ENCODE data around the gene MATN4. TPM values are rescaled to one million over a fixed set of nuclear protein-coding genes. Genes with fewer than 3 reads are reported as not detected.

The MATN4 gene
- total and polyA plus RNA-seq, 7 experiments from 2014 or later, result 2.3 TPM; not detected in 6

GRCh38 chr20:45301824-45302271 lies 6.3 kb downstream of the MATN4 start:
- no peak for ATAC-seq
- H3K9me3 ChIP-seq (ENCODE audit: control insufficient read depth in 2 of 3, low read length in 3 of 3), result no peaks in the 10 kb centered on the region
- H3K9me3 Mint-ChIP-seq, result no peaks in the 10 kb centered on the region
- intact Hi-C loops (cut with micrococcal nuclease), result no loop called here
- no peak overlapping the region for H3K27ac ChIP-seq (ENCODE audit: low read depth, low read length)
- no peak for DNase-seq
- ChIA-PET POLR2A (no interaction called here), CTCF (interaction anchor here (0.9 kb wide), 1 partner anchor 35 kb away, joined by 3 read pairs; no protein-coding TSS in a partner anchor)
- no peaks in the 10 kb centered on the region for H3K27me3 ChIP-seq (ENCODE audit: control insufficient read depth in 2 of 2, insufficient read depth in 2 of 2, low read length in 2 of 2)
- no peaks in the 10 kb centered on the region for H3K4me1 ChIP-seq (ENCODE audit: control insufficient read depth in 2 of 2, insufficient read depth in 2 of 2, low read length in 2 of 2)
- peaks cover 0 to 35% (median 0%) of the 10 kb centered on the region in 7 donors for H3K4me1 Mint-ChIP-seq
- no peaks in the 10 kb centered on the region for H3K36me3 ChIP-seq (ENCODE audit: control insufficient read depth in 2 of 3, insufficient read depth in 3 of 3, low read length in 3 of 3)
- peaks cover 11 to 52% (median 26%) of the 10 kb centered on the region in 5 donors for H3K27me3 Mint-ChIP-seq
- H3K4me3 Mint-ChIP-seq, result peak overlapping the region in 1 of 10 donors; percentile 52
- H3K27ac Mint-ChIP-seq, result peak overlapping the region in 1 of 9 donors; percentile 85
- no peak overlapping the region for H3K4me3 ChIP-seq (ENCODE audit: low read length)
- peaks cover 0 to 8% (median 0%) of the 10 kb centered on the region in 5 donors for H3K36me3 Mint-ChIP-seq

- H3K27me3 Mint-ChIP-seq, result peaks cover 13 to 52% (median 32%) of the 10 kb centered on the region in 5 donors
- H3K36me3 ChIP-seq (ENCODE audit: control insufficient read depth in 2 of 3, insufficient read depth in 3 of 3, low read length in 3 of 3), result no peaks in the 10 kb centered on the region
- H3K9me3 ChIP-seq (ENCODE audit: control insufficient read depth in 2 of 3, low read length in 3 of 3), result no peaks in the 10 kb centered on the region
- no peaks in the 10 kb centered on the region for H3K27me3 ChIP-seq (ENCODE audit: control insufficient read depth in 2 of 2, insufficient read depth in 2 of 2, low read length in 2 of 2)
- ChIA-PET POLR2A (no interaction called here), CTCF (no interaction called here)
- H3K27ac ChIP-seq (ENCODE audit: low read depth, low read length), result no peak overlapping the region
- H3K4me3 ChIP-seq (ENCODE audit: low read length), result no peak overlapping the region
- no peaks in the 10 kb centered on the region for H3K9me3 Mint-ChIP-seq
- peaks cover 0 to 38% (median 0%) of the 10 kb centered on the region in 7 donors for H3K4me1 Mint-ChIP-seq
- no peak overlapping the region for H3K4me3 Mint-ChIP-seq
- intact Hi-C loops (cut with micrococcal nuclease), result no loop called here
- H3K4me1 ChIP-seq (ENCODE audit: control insufficient read depth in 2 of 2, insufficient read depth in 2 of 2, low read length in 2 of 2), result no peaks in the 10 kb centered on the region
- peaks cover 0 to 8% (median 0%) of the 10 kb centered on the region in 5 donors for H3K36me3 Mint-ChIP-seq
- ATAC-seq (peak; percentile 69), DNase-seq (peak in 1 of 9 donors; percentile 14)
- no peak overlapping the region for H3K27ac Mint-ChIP-seq
Measured at GRCh38 chr20:45300961-45301360, 7.1 kb downstream of the MATN4 start.

GRCh38 chr20:45299786-45300185 lies 8.3 kb downstream of the MATN4 start:
- Mint-ChIP-seq H3K9me3 (no peaks in the 10 kb centered on the region), H3K36me3 (peaks cover 0 to 10% (median 0%) of the 10 kb centered on the region in 5 donors), H3K27ac (no peak overlapping the region), H3K4me1 (peaks cover 0 to 38% (median 0%) of the 10 kb centered on the region in 7 donors), H3K4me3 (no peak overlapping the region), H3K27me3 (peaks cover 8 to 43% (median 32%) of the 10 kb centered on the region in 5 donors)
- no peak for DNase-seq
- Histone ChIP-seq H3K4me3 (ENCODE audit: low read length) (no peak overlapping the region), H3K27ac (ENCODE audit: low read depth, low read length) (no peak overlapping the region), H3K9me3 (ENCODE audit: control insufficient read depth in 2 of 3, low read length in 3 of 3) (no peaks in the 10 kb centered on the region), H3K36me3 (ENCODE audit: control insufficient read depth in 2 of 3, insufficient read depth in 3 of 3, low read length in 3 of 3) (no peaks in the 10 kb centered on the region), H3K4me1 (ENCODE audit: control insufficient read depth in 2 of 2, insufficient read depth in 2 of 2, low read length in 2 of 2) (no peaks in the 10 kb centered on the region), H3K27me3 (ENCODE audit: control insufficient read depth in 2 of 2, insufficient read depth in 2 of 2, low read length in 2 of 2) (peaks cover 0 to under 1% of the 10 kb centered on the region in 2 donors)
- CTCF ChIA-PET, result no interaction called here
- no peak for ATAC-seq
- intact Hi-C loops (cut with micrococcal nuclease), result no loop called here
- POLR2A ChIA-PET, result no interaction called here

GRCh38 chr20:45297786-45298497 lies 10.2 kb downstream of the MATN4 start:
- peaks cover 0 to 8% of the 10 kb centered on the region in 2 donors for H3K27me3 ChIP-seq (ENCODE audit: control insufficient read depth in 2 of 2, insufficient read depth in 2 of 2, low read length in 2 of 2)
- peaks cover 0 to 4% (median 0%) of the 10 kb centered on the region in 5 donors for H3K36me3 Mint-ChIP-seq
- peaks cover 2 to 13% of the 10 kb centered on the region in 2 donors for H3K4me1 ChIP-seq (ENCODE audit: control insufficient read depth in 2 of 2, insufficient read depth in 2 of 2, low read length in 2 of 2)
- intact Hi-C loops (cut with micrococcal nuclease), result no loop called here
- POLR2A ChIA-PET, result no interaction called here
- no peak overlapping the region for H3K27ac Mint-ChIP-seq
- CTCF ChIA-PET, result no interaction called here
- no peaks in the 10 kb centered on the region for H3K36me3 ChIP-seq (ENCODE audit: control insufficient read depth in 2 of 3, insufficient read depth in 3 of 3, low read length in 3 of 3)
- no peak overlapping the region for H3K4me3 ChIP-seq (ENCODE audit: low read length)
- DNase-seq (no peak), ATAC-seq (no peak)
- H3K27me3 Mint-ChIP-seq, result peaks cover 18 to 37% (median 26%) of the 10 kb centered on the region in 5 donors
- H3K4me1 Mint-ChIP-seq, result peaks cover 4 to 31% (median 5%) of the 10 kb centered on the region in 7 donors
- no peaks in the 10 kb centered on the region for H3K9me3 ChIP-seq (ENCODE audit: control insufficient read depth in 2 of 3, low read length in 3 of 3)
- H3K9me3 Mint-ChIP-seq, result no peaks in the 10 kb centered on the region
- no peak overlapping the region for H3K27ac ChIP-seq (ENCODE audit: low read depth, low read length)
- no peak overlapping the region for H3K4me3 Mint-ChIP-seq

- Mint-ChIP-seq H3K27me3 (peaks cover 25 to 42% (median 41%) of the 10 kb centered on the region in 5 donors), H3K4me1 (peaks cover 4 to 21% (median 11%) of the 10 kb centered on the region in 7 donors), H3K27ac (no peak overlapping the region), H3K36me3 (peaks cover 0 to 3% (median 0%) of the 10 kb centered on the region in 5 donors), H3K4me3 (peak overlapping the region in 1 of 10 donors; percentile 21), H3K9me3 (no peaks in the 10 kb centered on the region)
- Histone ChIP-seq H3K4me1 (ENCODE audit: control insufficient read depth in 2 of 2, insufficient read depth in 2 of 2, low read length in 2 of 2) (peaks cover 4 to 14% of the 10 kb centered on the region in 2 donors), H3K9me3 (ENCODE audit: control insufficient read depth in 2 of 3, low read length in 3 of 3) (no peaks in the 10 kb centered on the region), H3K27me3 (ENCODE audit: control insufficient read depth in 2 of 2, insufficient read depth in 2 of 2, low read length in 2 of 2) (peaks cover 0 to 10% of the 10 kb centered on the region in 2 donors), H3K27ac (ENCODE audit: low read depth, low read length) (no peak overlapping the region), H3K4me3 (ENCODE audit: low read length) (no peak overlapping the region), H3K36me3 (ENCODE audit: control insufficient read depth in 2 of 3, insufficient read depth in 3 of 3, low read length in 3 of 3) (no peaks in the 10 kb centered on the region)
- ATAC-seq (no peak), DNase-seq (no peak)
- intact Hi-C loops (cut with micrococcal nuclease), result loop anchor here in 1 of 2 donors (5.0 kb wide), 2 partner anchors 407 to 547 kb away; partner anchors contain the start of genes KCNK15 and YWHAB
- CTCF ChIA-PET, result interaction anchor here (0.6 to 2.3 kb wide), 9 partner anchors 9 to 345 kb away, joined by 3 to 10 read pairs (median 3); partner anchors contain the start of genes MATN4 and SLPI
- POLR2A ChIA-PET, result interaction anchor here (0.6 kb wide), 1 partner anchor 328 kb away, joined by 3 read pairs; no protein-coding TSS in a partner anchor
Measured at GRCh38 chr20:45294659-45295058, 13.4 kb downstream of the MATN4 start.

- intact Hi-C loops (cut with micrococcal nuclease), result loop anchor here in 1 of 2 donors (5.0 kb wide), 2 partner anchors 407 to 547 kb away; partner anchors contain the start of genes KCNK15 and YWHAB
- Mint-ChIP-seq H3K9me3 (no peaks in the 10 kb centered on the region), H3K36me3 (peaks cover 0 to 3% (median 0%) of the 10 kb centered on the region in 5 donors), H3K27ac (no peak overlapping the region), H3K4me1 (peaks cover 4 to 21% (median 11%) of the 10 kb centered on the region in 7 donors), H3K27me3 (peaks cover 29 to 44% (median 41%) of the 10 kb centered on the region in 5 donors), H3K4me3 (peak overlapping the region; percentile 57 to 83 (median 78))
- ATAC-seq (no peak), DNase-seq (no peak)
- no peaks in the 10 kb centered on the region for H3K36me3 ChIP-seq (ENCODE audit: control insufficient read depth in 2 of 3, insufficient read depth in 3 of 3, low read length in 3 of 3)
- H3K9me3 ChIP-seq (ENCODE audit: control insufficient read depth in 2 of 3, low read length in 3 of 3), result no peaks in the 10 kb centered on the region
- no peak overlapping the region for H3K27ac ChIP-seq (ENCODE audit: low read depth, low read length)
- H3K27me3 ChIP-seq (ENCODE audit: control insufficient read depth in 2 of 2, insufficient read depth in 2 of 2, low read length in 2 of 2), result peaks cover 0 to 10% of the 10 kb centered on the region in 2 donors
- CTCF ChIA-PET, result interaction anchor here (0.7 to 2.3 kb wide), 11 partner anchors 10 to 345 kb away, joined by 3 to 10 read pairs (median 4); partner anchors contain the start of genes MATN4, SLPI and TOMM34
- H3K4me3 ChIP-seq (ENCODE audit: low read length), result no peak overlapping the region
- POLR2A ChIA-PET, result interaction anchor here (0.6 kb wide), 1 partner anchor 327 kb away, joined by 3 read pairs; no protein-coding TSS in a partner anchor
- H3K4me1 ChIP-seq (ENCODE audit: control insufficient read depth in 2 of 2, insufficient read depth in 2 of 2, low read length in 2 of 2), result peaks cover 4 to 14% of the 10 kb centered on the region in 2 donors
Measured at GRCh38 chr20:45294003-45294368, 14.1 kb downstream of the MATN4 start.
